KG1 (cell line): ENCODE results near the gene CCDC146.
"Not testable (repeated sequence)": the region's sequence is repeated elsewhere in the genome, so short reads cannot be mapped to it uniquely, and the experiment has no call there.

Experiments used
- DNase-seq: peaks from one replicate; lab custom pipeline; 2025; lab: John Stamatoyannopoulos, UW

Gene CCDC146

DNA sequence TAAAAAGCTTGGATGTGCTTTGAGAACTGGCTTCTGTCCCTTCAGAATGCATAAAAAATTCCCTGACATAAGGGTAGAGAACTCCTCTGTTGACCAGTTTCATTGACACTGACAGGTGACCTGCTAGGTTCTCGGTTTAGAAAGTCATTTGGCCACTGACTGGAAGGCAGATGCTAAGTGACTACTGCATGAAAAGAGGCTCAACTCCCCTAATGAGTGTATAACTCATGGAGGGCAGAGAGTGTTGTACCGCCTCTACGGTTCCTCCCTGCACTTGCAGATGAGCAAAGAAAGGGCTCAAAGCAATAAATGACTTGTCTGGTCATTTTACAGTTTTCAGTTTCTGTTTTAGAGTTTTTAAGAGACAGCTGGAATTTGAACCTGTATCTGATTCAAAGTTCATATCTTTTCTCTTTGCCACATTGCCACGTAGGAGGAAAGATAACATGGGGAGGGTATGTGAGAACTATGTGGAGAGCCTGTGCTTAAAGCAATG is 80.1 kb downstream of the CCDC146 start:
- DNase-seq, result no peak

- DNase-seq, result no peak
Measured at GRCh38 chr7:77205706-77206105, 83.3 kb downstream of the CCDC146 start.

GRCh38 chr7:77208416-77208815 is 86.0 kb downstream of the CCDC146 start:
- no peak for DNase-seq

- no peak for DNase-seq
Measured at GRCh38 chr7:77209479-77210139, 87.2 kb downstream of the CCDC146 start.

DNA sequence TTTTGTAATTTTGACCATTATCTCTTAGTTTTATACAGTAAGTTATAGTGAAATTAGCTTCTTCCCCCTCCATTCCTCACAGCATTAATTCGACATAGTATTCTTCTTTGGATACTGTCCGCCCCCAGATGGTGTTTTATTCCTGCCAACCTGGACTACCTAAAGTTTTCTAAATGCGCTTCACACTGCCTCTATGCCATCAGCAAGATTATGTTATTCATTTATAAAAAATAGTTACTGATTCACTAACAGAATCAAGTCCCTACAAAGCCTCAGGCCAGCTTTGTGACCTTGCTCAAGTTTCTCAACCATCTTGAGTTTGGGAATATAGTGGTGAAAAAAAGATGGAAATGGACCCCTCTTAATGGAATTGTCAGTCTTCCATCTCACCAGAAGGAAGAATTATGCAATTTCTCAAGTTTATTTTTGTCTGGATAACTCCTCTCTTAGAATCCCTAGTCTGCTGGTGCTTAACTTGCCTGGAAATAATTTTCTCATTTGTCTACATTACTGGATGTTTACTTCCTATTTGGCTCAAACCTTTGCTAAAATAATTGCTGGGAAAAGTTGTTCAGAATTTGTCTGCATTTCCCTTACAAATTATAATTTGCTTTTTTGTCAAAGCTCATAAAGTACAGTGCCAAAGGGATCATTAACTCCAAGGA is 93.9 kb downstream of the CCDC146 start:
- no peak for DNase-seq

DNA sequence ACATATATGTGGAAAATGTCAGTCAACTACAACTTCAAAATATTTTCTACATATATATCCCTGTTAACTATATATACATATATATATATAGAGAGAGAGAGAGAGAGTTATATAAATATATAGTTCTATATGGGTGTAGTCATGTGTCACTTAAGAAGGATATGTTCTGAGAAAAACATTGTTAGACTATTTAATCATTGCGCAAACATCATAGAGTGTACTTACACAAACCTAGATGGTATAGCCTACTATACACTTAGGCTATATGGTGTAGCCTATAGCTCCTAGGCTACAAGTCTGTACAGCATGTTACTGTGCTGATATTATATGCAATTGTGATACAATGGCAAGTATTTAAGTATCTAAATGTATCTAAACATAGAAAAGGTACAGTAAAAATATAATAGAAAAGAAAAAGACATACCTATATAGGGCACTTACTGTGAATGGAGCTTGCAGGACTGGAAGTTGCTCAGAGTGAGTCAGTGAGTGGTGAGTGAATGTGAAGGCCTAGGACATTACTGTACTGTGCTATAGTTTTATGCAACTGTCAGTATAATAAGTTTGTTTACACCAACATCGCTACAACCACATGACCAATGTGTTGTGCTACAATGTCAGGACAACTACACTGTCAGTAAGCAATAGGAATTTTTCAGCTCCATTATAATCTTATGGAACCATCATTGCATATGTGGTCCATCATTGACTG is 95.2 kb downstream of the CCDC146 start:
- DNase-seq, result no peak

DNA sequence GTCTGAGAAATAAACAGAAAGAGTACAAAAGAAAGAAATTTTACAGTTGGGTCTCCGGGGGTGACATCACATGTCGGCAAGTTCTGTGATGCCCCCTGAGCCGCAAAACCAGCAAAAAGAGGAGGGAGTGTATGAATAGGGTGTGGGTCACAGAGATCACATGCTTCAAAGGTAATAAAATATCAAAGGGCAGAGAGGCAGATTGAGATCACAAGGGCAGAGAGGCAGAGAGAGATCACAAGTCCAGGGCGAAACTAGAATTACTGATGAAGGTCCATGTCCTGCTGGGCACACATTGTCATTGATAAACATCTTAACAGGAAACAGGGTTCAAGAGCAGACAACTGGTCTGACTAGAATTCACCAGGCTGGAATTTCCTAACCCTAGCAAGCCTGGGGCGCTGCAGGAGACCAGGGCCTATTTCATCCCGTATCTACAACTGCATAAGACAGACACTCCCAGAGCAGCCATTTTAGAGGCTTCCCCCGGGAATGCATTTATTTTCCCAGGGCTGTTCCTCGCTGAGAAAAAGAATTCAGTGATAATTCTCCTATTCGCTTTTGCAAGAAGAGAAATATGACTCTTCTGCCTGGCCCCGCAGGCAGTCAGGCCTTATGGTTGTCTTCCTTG is 97.4 kb downstream of the CCDC146 start:
- not testable (repeated sequence) for DNase-seq

GRCh38 chr7:77222065-77222464 is 99.7 kb downstream of the CCDC146 start:
- DNase-seq, result no peak

DNA sequence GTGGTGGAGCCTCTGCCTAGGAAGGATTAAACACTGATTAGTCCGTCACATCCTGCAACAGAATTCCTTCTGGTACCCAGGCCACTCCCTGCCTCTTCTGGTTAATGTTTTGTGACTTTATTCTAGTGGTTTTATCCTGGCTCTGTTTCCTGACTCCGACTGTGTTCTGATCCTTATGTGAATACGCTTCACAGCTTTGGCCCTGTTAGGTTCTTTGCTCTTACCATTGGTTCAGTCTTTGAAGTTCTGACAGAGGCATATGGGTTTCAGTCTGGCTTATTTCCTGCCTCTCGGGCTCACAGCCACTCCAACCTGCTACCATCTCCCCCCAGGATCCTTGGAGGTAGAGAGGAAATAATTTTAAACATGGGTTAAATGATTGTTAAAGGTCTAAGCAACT is 100.4 kb downstream of the CCDC146 start:
- no peak for DNase-seq

DNA sequence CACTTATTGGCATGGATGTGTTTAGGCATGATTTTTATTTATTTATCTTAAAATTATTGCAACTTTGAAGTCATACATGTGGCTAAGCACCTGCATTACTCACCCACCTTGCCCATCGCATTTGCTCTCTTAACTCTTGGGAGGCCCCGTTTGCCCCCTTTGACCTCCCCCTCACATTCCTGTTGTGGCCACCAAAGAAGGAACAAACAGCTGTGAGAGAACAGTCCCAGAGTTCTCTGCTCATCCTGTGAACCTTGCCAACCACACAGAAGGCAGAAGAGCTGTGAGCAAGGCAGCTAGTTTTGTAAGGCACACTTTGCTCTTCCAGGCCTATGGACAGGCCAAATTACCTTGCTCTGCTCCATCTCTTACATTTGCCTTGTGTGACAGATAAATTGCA is 100.8 kb downstream of the CCDC146 start:
- no peak for DNase-seq

GRCh38 chr7:77226357-77226839 is 104.0 kb downstream of the CCDC146 start:
- no peak for DNase-seq

GRCh38 chr7:77228795-77229194 is 106.4 kb downstream of the CCDC146 start:
- not testable (repeated sequence) for DNase-seq

GRCh38 chr7:77232467-77232866 is 110.1 kb downstream of the CCDC146 start:
- DNase-seq, result no peak

GRCh38 chr7:77235276-77235675 is 112.9 kb downstream of the CCDC146 start:
- DNase-seq, result no peak

GRCh38 chr7:77238703-77239136 is 116.3 kb downstream of the CCDC146 start:
- DNase-seq, result peak; percentile 44

DNA sequence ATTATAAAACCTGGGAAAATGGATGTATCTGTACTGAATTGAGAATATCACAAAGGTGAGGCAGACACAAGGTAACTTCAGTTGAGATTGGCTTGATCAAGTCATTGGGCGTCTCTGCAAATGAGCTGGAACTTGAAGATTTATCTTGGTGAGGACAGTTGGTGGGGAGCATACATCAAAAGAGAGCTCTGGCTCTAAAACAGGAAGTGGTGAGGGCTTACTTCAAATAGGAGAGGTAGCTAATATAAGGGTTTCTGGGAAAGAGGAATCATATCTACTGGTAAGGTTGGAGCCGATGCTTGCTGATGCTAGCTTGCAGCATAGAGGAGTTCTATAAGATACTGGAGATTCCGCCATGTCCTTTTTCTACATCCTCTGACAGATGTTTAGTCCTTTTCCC is 117.1 kb downstream of the CCDC146 start:
- DNase-seq, result no peak

GRCh38 chr7:77242068-77242467 is 119.7 kb downstream of the CCDC146 start:
- no peak for DNase-seq

GRCh38 chr7:77242554-77242953 is 120.1 kb downstream of the CCDC146 start:
- no peak for DNase-seq

GRCh38 chr7:77244222-77244934 is 122.0 kb downstream of the CCDC146 start:
- no peak for DNase-seq

- no peak for DNase-seq
Measured at GRCh38 chr7:77245015-77245755, 122.8 kb downstream of the CCDC146 start.
